ENCODE measurements around the gene PPM1E. TPM values are rescaled to one million over a fixed set of nuclear protein-coding genes. Genes with fewer than 3 reads are reported as not detected.

Gene PPM1E
- total and polyA plus RNA-seq, 11 donors: 0.20 to 4.0 (median 0.50) TPM

DNA sequence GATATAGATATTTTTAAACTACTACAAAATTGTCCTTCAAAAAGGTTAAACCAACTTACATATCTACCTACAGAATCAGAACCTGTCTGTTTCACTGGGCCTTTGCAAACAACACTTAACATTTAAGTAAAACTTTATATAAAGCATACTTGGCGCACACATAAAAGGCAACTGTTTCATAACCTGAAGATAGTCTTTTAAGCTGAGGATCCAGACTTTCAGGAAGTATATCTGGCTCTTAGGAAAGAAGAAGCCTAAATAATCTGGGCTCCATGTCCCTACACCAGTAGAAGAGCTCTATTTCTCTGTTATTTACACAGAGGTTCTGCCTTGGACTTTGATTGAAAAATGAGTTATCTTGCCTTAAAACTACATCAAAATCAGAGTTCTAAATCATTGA lies 275.2 kb downstream of the PPM1E start:
- Histone ChIP-seq H3K27ac (no peak overlapping the region), H3K9me3 (no peaks in the 10 kb centered on the region), H3K4me1 (peaks cover 0 to 19% (median 10%) of the 10 kb centered on the region in 12 donors), H3K27me3 (no peaks in the 10 kb centered on the region), H3K36me3 (peaks cover 0 to 75% (median 47%) of the 10 kb centered on the region in 9 donors), H3K4me3 (no peak overlapping the region)
- ATAC-seq (no peak), DNase-seq (no peak)
- intact Hi-C loops (cut with DNase I): no loop called here
- no peak for TF ChIP-seq POLR2A (IDR thresholded peaks at IDR 0.05)
- TF ChIP-seq, protein P1, sequence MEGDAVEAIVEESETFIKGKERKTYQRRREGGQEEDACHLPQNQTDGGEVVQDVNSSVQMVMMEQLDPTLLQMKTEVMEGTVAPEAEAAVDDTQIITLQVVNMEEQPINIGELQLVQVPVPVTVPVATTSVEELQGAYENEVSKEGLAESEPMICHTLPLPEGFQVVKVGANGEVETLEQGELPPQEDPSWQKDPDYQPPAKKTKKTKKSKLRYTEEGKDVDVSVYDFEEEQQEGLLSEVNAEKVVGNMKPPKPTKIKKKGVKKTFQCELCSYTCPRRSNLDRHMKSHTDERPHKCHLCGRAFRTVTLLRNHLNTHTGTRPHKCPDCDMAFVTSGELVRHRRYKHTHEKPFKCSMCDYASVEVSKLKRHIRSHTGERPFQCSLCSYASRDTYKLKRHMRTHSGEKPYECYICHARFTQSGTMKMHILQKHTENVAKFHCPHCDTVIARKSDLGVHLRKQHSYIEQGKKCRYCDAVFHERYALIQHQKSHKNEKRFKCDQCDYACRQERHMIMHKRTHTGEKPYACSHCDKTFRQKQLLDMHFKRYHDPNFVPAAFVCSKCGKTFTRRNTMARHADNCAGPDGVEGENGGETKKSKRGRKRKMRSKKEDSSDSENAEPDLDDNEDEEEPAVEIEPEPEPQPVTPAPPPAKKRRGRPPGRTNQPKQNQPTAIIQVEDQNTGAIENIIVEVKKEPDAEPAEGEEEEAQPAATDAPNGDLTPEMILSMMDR (IDR thresholded peaks at IDR 0.05): no peak
- 97 to 100% (median 99%) methylated on average over 1 of the region's 1 CpG for WGBS, 4 donors

Other genes starting within 250 kb of the PPM1E start
- 10 to 100 TPM; 10.9 to 24.9 (median 19.8) TPM for gene MTMR4, start 241.2 kb upstream of the PPM1E start, total RNA-seq
- gene MTMR4, start 241.2 kb upstream of the PPM1E start, polyA plus RNA-seq: 10 to 100 TPM in 1 of 2 donors, 1 to 10 TPM in 1; 9.1 to 22.5 TPM
- gene TEX14, start 63.8 kb upstream of the PPM1E start, total RNA-seq: under 1 TPM in 6 of 9 donors, not detected in 3; 0.08 to 0.36 (median 0.12) TPM
- gene TEX14, start 63.8 kb upstream of the PPM1E start, polyA plus RNA-seq: under 1 TPM; 0.04 to 0.08 TPM
- 10 to 100 TPM; 17.1 to 48.9 (median 39.6) TPM for gene RAD51C, start 63.3 kb upstream of the PPM1E start, total RNA-seq
- 10 to 100 TPM; 20.8 to 41.1 TPM for gene RAD51C, start 63.3 kb upstream of the PPM1E start, polyA plus RNA-seq

All from heart left ventricle (tissue), 16 donors.